Right ventricle myocardium inferior (tissue), 1 donor: ENCODE measurements around the gene MAD1L1. TPM values are rescaled to one million over a fixed set of nuclear protein-coding genes. Genes with fewer than 3 reads are reported as not detected.
A peak's percentile ranks its signal among the peaks of the same experiment; 100 is the strongest.

Source experiments
- ATAC-seq: fragments of 200-7000 bp; cut with Tn5 transposase; one replicate; pipeline ENCODE4 v1.9.1; 2020; ENCODE audit warnings: mild to moderate bottlenecking, moderate library complexity
- DNase-seq: peaks from one replicate; pipeline ENCODE4 v3.0.0; 2021; ENCODE audit errors: missing footprints
- intact Hi-C: fragments of 100-400 bp; cut with DNase I; formaldehyde crosslinking; loops from one replicate; pipeline ENCODE4 v1.11.0; 2022
- total RNA-seq: library from RNA; stranded (reverse); fragmentation: NEBNext Ultra II Directional; extraction: Animal tissue kit (Norgen Biotek cat#: 25700); gene quantifications from one replicate; pipeline ENCODE4 v1.2.1, GENCODE V29; 2021
- donor health status: DM: no; HTN: yes; CAD: no; lungs with severe emphysema.

Gene MAD1L1
- total RNA-seq, 1 donor from 2014 or later = 19.1 TPM

GRCh38 chr7:2225336-2225735 lies 7.4 kb downstream of the MAD1L1 start:
- ATAC-seq (peak; percentile 5), DNase-seq (no peak)
- intact Hi-C loops = no loop called here

GRCh38 chr7:2224934-2225333 lies 7.8 kb downstream of the MAD1L1 start:
- ATAC-seq (peak; percentile 69), DNase-seq (peak; percentile 62)
- intact Hi-C loops = no loop called here

- peak; percentile 20 for ATAC-seq
- intact Hi-C loops = no loop called here
- DNase-seq = peak; percentile 51
Observed at GRCh38 chr7:2224491-2224928, 8.2 kb downstream of the MAD1L1 start.

- DNase-seq (peak; percentile 14), ATAC-seq (no peak)
- intact Hi-C loops = no loop called here
Observed at GRCh38 chr7:2223321-2223720, 9.4 kb downstream of the MAD1L1 start.

GRCh38 chr7:2222516-2222915 lies 10.2 kb downstream of the MAD1L1 start:
- ATAC-seq (no peak), DNase-seq (peak; percentile 62)
- intact Hi-C loops = no loop called here

DNA sequence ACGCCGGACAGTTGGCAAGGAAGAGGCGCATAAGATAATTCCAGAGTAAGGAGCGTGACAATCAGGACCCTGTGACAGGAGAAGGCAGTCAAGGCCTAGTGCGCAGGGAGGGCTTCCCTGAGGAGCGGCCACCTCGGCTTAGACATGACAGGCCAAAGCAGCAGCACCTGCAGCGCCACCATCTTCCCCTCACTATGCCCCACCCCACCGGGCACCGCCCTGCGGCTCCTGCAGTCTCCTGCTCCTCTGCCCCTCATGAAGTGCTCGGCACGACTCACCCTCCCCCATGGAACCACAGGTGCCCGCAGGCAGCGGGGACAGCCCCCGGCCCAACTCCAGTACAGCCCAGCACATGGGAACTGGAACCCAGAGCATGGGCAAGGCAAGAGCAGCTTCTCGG lies 11.8 kb downstream of the MAD1L1 start:
- DNase-seq (peak; percentile 28), ATAC-seq (no peak)
- intact Hi-C loops = no loop called here

- intact Hi-C loops = no loop called here
- peak; percentile 7 for DNase-seq
Observed at GRCh38 chr7:2220506-2220905, 12.2 kb downstream of the MAD1L1 start.

DNA sequence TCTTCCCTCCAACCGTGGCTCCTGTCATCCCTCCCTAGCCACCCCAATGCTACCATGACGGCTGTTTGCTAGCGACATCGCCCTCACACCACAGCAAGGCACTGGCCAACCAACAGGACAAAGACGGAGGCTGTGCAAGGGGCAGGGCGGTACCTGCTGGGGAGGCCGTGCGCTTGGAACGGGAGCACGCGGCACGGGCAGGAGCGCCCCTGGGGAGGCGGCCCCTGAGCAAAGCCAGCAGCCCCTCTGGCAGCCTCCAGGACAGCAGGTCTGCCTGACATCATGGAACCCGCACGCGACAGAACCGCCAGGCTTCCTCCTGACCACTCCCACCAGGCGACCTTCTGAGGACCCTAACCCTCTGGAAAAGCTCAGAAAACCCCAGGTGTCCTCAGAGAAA lies 12.7 kb downstream of the MAD1L1 start:
- no peak for ATAC-seq

More at GRCh38 chr7:2220506-2220905, 12.2 kb downstream of the MAD1L1 start:
- ATAC-seq = no peak

GRCh38 chr7:2219606-2220005 lies 13.1 kb downstream of the MAD1L1 start:
- intact Hi-C loops = loop anchor here (10.0 kb wide), 1 partner anchor 325 kb away; no protein-coding TSS in a partner anchor
- ATAC-seq = no peak
- DNase-seq = peak; percentile 27

More for the DNA sequence above, 12.7 kb downstream of the MAD1L1 start:
- DNase-seq = peak; percentile 8
- intact Hi-C loops = no loop called here

- intact Hi-C loops = loop anchor here (10.0 kb wide), 1 partner anchor 324 kb away; no protein-coding TSS in a partner anchor
- ATAC-seq (no peak), DNase-seq (peak; percentile 40)
Observed at GRCh38 chr7:2219136-2219535, 13.6 kb downstream of the MAD1L1 start.

- DNase-seq = peak; percentile 48
- ATAC-seq = no peak
- intact Hi-C loops = loop anchor here (10.0 kb wide), 1 partner anchor 324 kb away; no protein-coding TSS in a partner anchor
Observed at GRCh38 chr7:2218444-2218785, 14.3 kb downstream of the MAD1L1 start.

GRCh38 chr7:2217716-2218443 lies 14.9 kb downstream of the MAD1L1 start:
- no peak for ATAC-seq
- peak; percentile 60 for DNase-seq
- intact Hi-C loops = loop anchor here (10.0 kb wide), 1 partner anchor 323 kb away; no protein-coding TSS in a partner anchor

- DNase-seq = peak; percentile 57
- intact Hi-C loops = loop anchor here (10.0 kb wide), 1 partner anchor 322 kb away; no protein-coding TSS in a partner anchor
- ATAC-seq = no peak
Observed at GRCh38 chr7:2217206-2217605, 15.5 kb downstream of the MAD1L1 start.

- ATAC-seq = no peak
- intact Hi-C loops = loop anchor here (10.0 kb wide), 1 partner anchor 321 kb away; no protein-coding TSS in a partner anchor
- DNase-seq = peak; percentile 67
Observed at GRCh38 chr7:2215851-2216250, 16.9 kb downstream of the MAD1L1 start.

GRCh38 chr7:2214636-2215035 lies 18.1 kb downstream of the MAD1L1 start:
- intact Hi-C loops = loop anchor here (5.0 to 10.0 kb wide), 3 partner anchors 112 to 552 kb away; no protein-coding TSS in a partner anchor
- no peak for DNase-seq
- peak; percentile 24 for ATAC-seq

DNA sequence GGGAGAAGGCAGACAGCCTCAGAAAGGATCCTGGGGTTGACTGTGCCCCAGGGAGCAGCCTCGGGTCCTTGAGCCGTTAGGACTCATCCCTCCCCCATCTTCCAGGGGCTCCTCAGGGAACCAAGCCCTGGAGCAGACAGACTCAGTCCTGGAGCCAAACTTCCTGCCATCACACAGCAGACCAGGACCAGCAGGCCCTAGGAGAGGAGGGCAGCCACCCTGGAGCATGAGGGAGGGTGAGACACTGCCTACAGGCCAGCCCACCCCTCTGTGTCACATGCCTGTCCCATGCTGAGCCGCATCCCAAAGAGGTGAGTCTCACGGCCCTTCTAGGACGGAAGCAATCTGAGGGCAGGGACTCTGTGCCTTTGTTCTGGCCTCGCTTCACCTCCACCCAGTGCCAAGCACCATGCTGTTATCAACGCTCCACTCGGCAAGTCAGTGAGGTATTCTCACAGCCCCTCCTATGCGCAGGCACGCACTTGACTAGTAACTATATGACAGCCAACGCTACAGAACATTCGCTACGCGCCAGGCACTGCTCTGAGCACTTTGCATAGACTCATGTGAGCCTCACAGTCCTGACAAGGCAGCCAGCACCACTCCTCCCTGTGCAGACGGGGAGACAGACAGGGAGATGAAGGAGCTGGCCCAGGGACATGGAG lies 19.1 kb downstream of the MAD1L1 start:
- intact Hi-C loops = loop anchor here (5.0 to 10.0 kb wide), 3 partner anchors 111 to 551 kb away; no protein-coding TSS in a partner anchor
- ATAC-seq (peak; percentile 90), DNase-seq (peak; percentile 78)

DNA sequence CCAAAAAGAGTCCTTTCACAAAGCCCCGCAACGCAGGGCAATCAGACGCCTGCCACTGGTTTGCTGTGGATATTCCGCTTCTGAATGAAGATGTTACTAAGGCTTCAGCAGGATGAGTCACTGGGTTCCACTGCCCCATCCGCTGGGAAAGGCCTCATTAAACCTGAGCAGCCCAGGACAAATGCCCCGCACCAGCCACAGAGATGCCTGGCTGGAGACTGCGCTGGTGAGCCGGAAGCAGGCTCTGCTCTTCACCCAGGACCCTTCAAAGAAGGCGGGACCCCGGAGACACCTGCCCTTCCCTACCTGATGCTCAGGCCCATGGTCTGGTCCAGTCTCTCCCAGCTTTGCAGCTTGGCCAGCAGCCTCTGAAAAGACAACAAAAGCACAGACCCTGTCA lies 19.8 kb downstream of the MAD1L1 start:
- DNase-seq (no peak), ATAC-seq (no peak)
- intact Hi-C loops = loop anchor here (5.0 to 10.0 kb wide), 3 partner anchors 111 to 551 kb away; no protein-coding TSS in a partner anchor

- intact Hi-C loops = loop anchor here (5.0 to 10.0 kb wide), 3 partner anchors 110 to 550 kb away; no protein-coding TSS in a partner anchor
- no peak for ATAC-seq
- DNase-seq = no peak
Observed at GRCh38 chr7:2211926-2212325, 20.8 kb downstream of the MAD1L1 start.

DNA sequence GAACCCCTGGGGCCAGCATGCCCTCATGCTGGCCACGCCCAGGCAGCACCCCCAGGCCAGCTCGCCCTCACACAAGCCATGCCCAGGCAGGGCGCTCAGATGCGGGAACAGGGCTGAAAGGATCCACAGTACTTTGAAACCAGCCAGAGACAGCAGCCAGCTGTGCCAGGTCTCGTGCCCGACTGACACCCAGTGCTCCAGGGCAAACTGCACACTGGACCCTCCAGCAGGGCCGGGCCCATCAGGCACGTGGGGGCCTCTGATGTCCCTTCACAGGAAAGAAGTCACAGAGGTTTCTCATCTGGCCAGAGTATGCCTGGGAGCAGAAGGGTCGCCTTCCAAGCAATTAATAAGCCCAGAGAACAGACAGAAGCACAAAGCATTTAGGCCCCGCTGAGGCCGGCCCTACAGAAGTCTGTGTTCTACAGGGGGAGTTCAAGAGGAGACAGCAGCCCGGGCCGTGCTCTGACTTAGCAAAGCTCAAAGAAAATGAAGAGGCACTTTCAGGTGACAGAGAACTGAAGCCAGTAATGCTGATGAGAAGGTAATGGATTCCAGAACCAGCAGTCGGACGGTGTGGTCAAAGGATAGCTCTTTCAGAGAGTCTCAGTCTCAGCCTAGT lies 21.4 kb downstream of the MAD1L1 start:
- intact Hi-C loops = loop anchor here (5.0 to 10.0 kb wide), 3 partner anchors 109 to 549 kb away; no protein-coding TSS in a partner anchor
- DNase-seq (no peak), ATAC-seq (no peak)
